Measurements from ENCODE around the gene PAPPA. TPM values are rescaled to one million over a fixed set of nuclear protein-coding genes. Genes with fewer than 3 reads are reported as not detected.

The PAPPA gene
- total and polyA plus RNA-seq, 9 of the 15 experiments (the other 6 are each of a cell fraction or from before 2014, with no cell fraction given) = 0.06 to 0.18 (median 0.11) TPM

DNA sequence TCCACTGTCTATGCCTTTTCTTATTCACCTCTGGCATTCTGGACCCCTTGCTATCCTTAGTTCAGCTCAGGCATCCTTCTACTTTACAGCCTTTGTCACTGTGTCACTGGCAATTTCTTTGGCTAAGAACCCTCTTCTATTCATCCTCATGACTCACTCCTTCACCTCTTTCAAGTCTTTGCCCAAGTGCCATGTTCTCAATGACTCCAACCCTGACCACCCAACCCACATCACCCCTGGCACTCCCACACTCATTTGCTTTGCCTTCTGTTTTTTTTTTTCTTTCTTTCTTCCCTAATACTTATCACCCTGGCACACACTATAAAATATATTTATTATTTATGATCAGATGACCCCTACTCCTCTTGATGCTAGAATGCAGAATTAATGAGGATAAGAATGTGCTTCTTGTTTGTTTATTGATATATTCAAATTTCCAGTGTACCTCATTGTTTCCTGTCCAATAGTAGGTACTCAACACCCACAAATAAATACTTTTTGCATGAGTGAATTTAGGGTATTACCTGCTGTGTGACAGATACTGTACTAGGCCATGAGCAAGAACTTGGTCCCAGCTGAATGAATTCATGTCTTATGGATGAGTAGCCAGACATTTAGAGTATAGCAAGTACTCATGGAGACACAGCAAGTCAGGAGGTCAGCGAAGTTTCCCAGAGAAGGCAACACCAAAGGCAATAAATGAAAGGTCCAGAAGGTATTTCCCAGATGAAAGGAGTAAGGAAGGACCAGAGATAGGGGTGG lies 236.1 kb downstream of the PAPPA start:
- no peaks in the 10 kb centered on the region for H3K79me2 ChIP-seq (ENCODE audit: control insufficient read depth, insufficient read depth, low read length)
- H3K4me2 ChIP-seq (ENCODE audit: insufficient read depth, low read length) = no peak overlapping the region
- intact Hi-C loops (cut with micrococcal nuclease) (loop anchor here (2.0 kb wide), 1 partner anchor 75 kb away; no protein-coding TSS in a partner anchor), in situ Hi-C loops (cut with MboI) (no loop called here)
- ATAC-seq (no peak), DNase-seq (ENCODE audit: extremely low read depth in 1 of 4, low spot score in 3 of 4) (no peak), FAIRE-seq (no peak)
- no peak overlapping the region for H2AFZ ChIP-seq (ENCODE audit: low read depth, low read length)
- no peaks in the 10 kb centered on the region for H3K36me3 ChIP-seq (ENCODE audit: control insufficient read depth, insufficient read depth, low read length)
- H3K9me1 ChIP-seq (ENCODE audit: control insufficient read depth, insufficient read depth, low read length) = no peaks in the 10 kb centered on the region
- H3K9ac ChIP-seq (ENCODE audit: insufficient read depth in 1 of 2, low read depth in 2 of 2, low read length in 2 of 2) = no peak overlapping the region
- ChIA-PET CTCF (ENCODE audit: low intra/inter-chr PET ratio) (no interaction called here), POLR2A (interaction anchor here (0.6 to 1.0 kb wide), 2 partner anchors 10 to 183 kb away, joined by 3 to 4 read pairs; no protein-coding TSS in a partner anchor)
- WGBS (ENCODE audit: insufficient coverage, low coverage, missing lambda C conversion rate) = 12% methylated on average over 1 of the region's 1 CpG
- H3K27me3 ChIP-seq (ENCODE audit: control insufficient read depth in 2 of 2, insufficient read depth in 2 of 2, low read length in 2 of 2) = no peaks in the 10 kb centered on the region
- BruUV-seq (replicated peaks) = no TSS peak
- H3K9me3 ChIP-seq (replicated peaks; ENCODE audit: control insufficient read depth, insufficient read depth, low read depth, low read length) = no peaks in the 10 kb centered on the region
- H3K4me1 ChIP-seq (replicated peaks in 1 of 2; ENCODE audit: control insufficient read depth in 2 of 2, insufficient read depth in 2 of 2, low read length in 2 of 2) = peaks cover 5 to 22% of the 10 kb centered on the region in 2 experiments; a peak in 3 of 5 replicates
- no peak overlapping the region for H3K4me3 ChIP-seq
- H3K27ac ChIP-seq (ENCODE audit: extremely low read depth, low read depth, low read length) = no peak overlapping the region
- TF ChIP-seq MEIS2 (IDR thresholded peaks at IDR 0.05; ENCODE audit: partially characterized antibody) (no peak), RBBP5 (IDR thresholded peaks at IDR 0.05; ENCODE audit: borderline replicate concordance, insufficient read depth, low read length, poor library complexity, severe bottlenecking) (no peak), ETV5 (CRISPR knock-in tag; IDR thresholded peaks at IDR 0.05; ENCODE audit: low read depth) (no peak), ID3 (CRISPR knock-in tag; IDR thresholded peaks at IDR 0.05) (no peak), ID3 (tag; IDR thresholded peaks at IDR 0.05) (no peak), PRPF4 (IDR thresholded peaks at IDR 0.05; ENCODE audit: insufficient read depth, low read depth, low read length, poor library complexity, severe bottlenecking) (no peak), ZC3H4 (CRISPR knock-in tag; IDR thresholded peaks at IDR 0.05; ENCODE audit: borderline replicate concordance) (no peak), CHD2 (IDR thresholded peaks at IDR 0.05; ENCODE audit: low read depth, low read length) (no peak), ZNF589 (CRISPR knock-in tag; IDR thresholded peaks at IDR 0.05; ENCODE audit: low read depth) (no peak), DMBX1 (CRISPR knock-in tag; IDR thresholded peaks at IDR 0.05; ENCODE audit: borderline replicate concordance) (no peak), SMC3 (conservative IDR thresholded peaks at IDR 0.05; ENCODE audit: insufficient read depth, low read depth, low read length) (no peak), IRF9 (tag; IDR thresholded peaks at IDR 0.05) (no peak), ZNF551 (CRISPR knock-in tag; IDR thresholded peaks at IDR 0.05) (no peak)
- H4K20me1 ChIP-seq (replicated peaks; ENCODE audit: control insufficient read depth, insufficient read depth, low read length) = no peaks in the 10 kb centered on the region
